WTC11 (cell line): ENCODE data around the gene SULT6B1. TPM values are rescaled to one million over a fixed set of nuclear protein-coding genes. Genes with fewer than 3 reads are reported as not detected.

Experiments used
- ATAC-seq: fragments of 200-7000 bp; cut with Tn5 transposase; 2 replicates; pipeline ENCODE4 v1.10.0; 2021; ENCODE audit warnings: mild to moderate bottlenecking, moderate library complexity
- CTCF ChIA-PET: fragments of 300-600 bp; sonication (Branson Sonifier 250); formaldehyde crosslinking; loops from one replicate; lab custom pipeline; 2021; ENCODE audit warnings: antibody characterized with exemption; lab: Charles Lee
- POLR2A ChIA-PET: fragments of 350-600 bp; sonication (Branson Sonifier 250); formaldehyde crosslinking; loops from one replicate; lab custom pipeline; 2021; ENCODE audit warnings: antibody characterized with exemption; lab: Charles Lee
- DNase-seq: peaks from one replicate; pipeline ENCODE4 v3.0.0; 2021; ENCODE audit warnings: low spot score
- H3K27ac Mint-ChIP-seq: 2 replicates; pipeline ENCODE4 v1.8.0; 2021; ENCODE audit warnings: mixed read lengths
- H3K27me3 Mint-ChIP-seq: 2 replicates; pipeline ENCODE4 v1.8.0; 2021; ENCODE audit warnings: low read depth, mild to moderate bottlenecking, moderate library complexity, mixed read lengths
- H3K36me3 Mint-ChIP-seq: 2 replicates; pipeline ENCODE4 v1.8.0; 2021; ENCODE audit warnings: mixed read lengths
- H3K4me1 Mint-ChIP-seq: 2 replicates; pipeline ENCODE4 v1.8.0; 2022; ENCODE audit warnings: mixed read lengths
- H3K4me3 Mint-ChIP-seq: 2 replicates; pipeline ENCODE4 v1.8.0; 2021; ENCODE audit warnings: mild to moderate bottlenecking, moderate library complexity, mixed read lengths
- H3K9me3 Mint-ChIP-seq: 2 replicates; pipeline ENCODE4 v1.8.0; 2021; ENCODE audit warnings: mixed read lengths
- CBFB ChIP-seq: sonication (generic); formaldehyde crosslinking; IDR thresholded peaks from 2 replicates; pipeline ENCODE4 v1.8.1; 2022; ENCODE audit warnings: mild to moderate bottlenecking, low read depth, missing genetic modification reagents
- CDX4 ChIP-seq: fragments of 250-450 bp; sonication (Bioruptor Pico); IDR thresholded peaks from 2 replicates; pipeline ENCODE4 v1.9.0; 2021; ENCODE audit warnings: moderate library complexity, mild to moderate bottlenecking, inconsistent platforms, borderline replicate concordance
- CREM ChIP-seq: sonication (generic); formaldehyde crosslinking; IDR thresholded peaks from 2 replicates; pipeline ENCODE4 v1.8.1; 2022; ENCODE audit warnings: mild to moderate bottlenecking, missing genetic modification reagents, moderate library complexity
- E2F4 ChIP-seq: sonication (generic); formaldehyde crosslinking; IDR thresholded peaks from 2 replicates; pipeline ENCODE4 v1.8.1; 2022; ENCODE audit warnings: low read depth, mild to moderate bottlenecking, moderate library complexity, missing genetic modification reagents, borderline replicate concordance
- ETV6 ChIP-seq: sonication (generic); formaldehyde crosslinking; IDR thresholded peaks from 2 replicates; pipeline ENCODE4 v1.8.1; 2022; ENCODE audit warnings: mild to moderate bottlenecking, missing genetic modification reagents
- FOXJ3 ChIP-seq: sonication (generic); formaldehyde crosslinking; IDR thresholded peaks from 2 replicates; pipeline ENCODE4 v1.9.0; 2021; ENCODE audit warnings: missing genetic modification reagents, mild to moderate bottlenecking, borderline replicate concordance
- FOXP1 ChIP-seq: sonication (generic); formaldehyde crosslinking; IDR thresholded peaks from 2 replicates; pipeline ENCODE4 v1.8.0; 2022; ENCODE audit warnings: missing genetic modification reagents, mild to moderate bottlenecking, moderate library complexity, borderline replicate concordance
- GABPB1 ChIP-seq: sonication (generic); formaldehyde crosslinking; IDR thresholded peaks from 2 replicates; pipeline ENCODE4 v1.8.1; 2023; ENCODE audit warnings: mild to moderate bottlenecking, missing genetic modification reagents
- IRF2 ChIP-seq: sonication (generic); formaldehyde crosslinking; IDR thresholded peaks from 2 replicates; pipeline ENCODE4 v1.8.0; 2022; ENCODE audit warnings: low read depth, missing genetic modification reagents, borderline replicate concordance
- JUN ChIP-seq: sonication (generic); formaldehyde crosslinking; IDR thresholded peaks from 2 replicates; pipeline ENCODE4 v1.8.0; 2023; ENCODE audit warnings: mild to moderate bottlenecking, missing genetic modification reagents
- MAX ChIP-seq: sonication (generic); formaldehyde crosslinking; IDR thresholded peaks from 2 replicates; pipeline ENCODE4 v1.8.0; 2022; ENCODE audit warnings: mild to moderate bottlenecking, missing genetic modification reagents
- NFATC4 ChIP-seq: fragments of 250-450 bp; sonication (Bioruptor Pico); IDR thresholded peaks from 2 replicates; pipeline ENCODE4 v1.9.0; 2021; ENCODE audit warnings: mild to moderate bottlenecking
- NR3C1 ChIP-seq: sonication (generic); formaldehyde crosslinking; conservative IDR thresholded peaks from 2 replicates; pipeline ENCODE4 v1.8.1; 2023; ENCODE audit warnings: low read depth, mild to moderate bottlenecking, missing genetic modification reagents
- OVOL2 ChIP-seq: fragments of 250-450 bp; sonication (Bioruptor Pico); IDR thresholded peaks from 2 replicates; pipeline ENCODE4 v1.9.0; 2021; ENCODE audit warnings: mild to moderate bottlenecking, borderline replicate concordance
- PRDM15 ChIP-seq: sonication (generic); formaldehyde crosslinking; IDR thresholded peaks from 2 replicates; pipeline ENCODE4 v1.8.0; 2022; ENCODE audit warnings: missing genetic modification reagents
- RELA ChIP-seq: sonication (generic); formaldehyde crosslinking; IDR thresholded peaks from 2 replicates; pipeline ENCODE4 v1.8.1; 2022; ENCODE audit warnings: missing genetic modification reagents, mild to moderate bottlenecking, borderline replicate concordance
- SOX15 ChIP-seq: fragments of 250-450 bp; sonication (Bioruptor Pico); IDR thresholded peaks from 2 replicates; pipeline ENCODE4 v1.9.0; 2021; ENCODE audit warnings: mild to moderate bottlenecking
- TCF7 ChIP-seq: sonication (generic); formaldehyde crosslinking; IDR thresholded peaks from 2 replicates; pipeline ENCODE4 v1.8.0; 2022; ENCODE audit warnings: mild to moderate bottlenecking, low read depth, missing genetic modification reagents, moderate library complexity
- ZBTB21 ChIP-seq: sonication (generic); formaldehyde crosslinking; IDR thresholded peaks from 2 replicates; pipeline ENCODE4 v1.8.1; 2023; ENCODE audit warnings: mild to moderate bottlenecking, missing genetic modification reagents, borderline replicate concordance
- ZNF138 ChIP-seq: sonication (generic); formaldehyde crosslinking; conservative IDR thresholded peaks from 2 replicates; pipeline ENCODE4 v1.8.1; 2022; ENCODE audit warnings: mild to moderate bottlenecking, moderate library complexity, missing genetic modification reagents
- ZNF396 ChIP-seq: fragments of 250-450 bp; sonication (Bioruptor Pico); IDR thresholded peaks from 2 replicates; pipeline ENCODE4 v1.8.0; 2021; ENCODE audit warnings: mild to moderate bottlenecking, moderate library complexity, borderline replicate concordance
- ZNF423 ChIP-seq: fragments of 250-450 bp; sonication (Bioruptor Pico); IDR thresholded peaks from 2 replicates; pipeline ENCODE4 v2.1.2; 2022; ENCODE audit warnings: mild to moderate bottlenecking, moderate library complexity
- total RNA-seq: library from RNA; stranded (reverse); gene quantifications from 3 replicates; pipeline ENCODE4 v1.2.3, GENCODE V29; 2021

The SULT6B1 gene
- total RNA-seq, 1 experiment from 2014 or later, result not detected

GRCh38 chr2:37156857-37157714 lies 31.4 kb downstream of the SULT6B1 start, which contains the start of gene EIF2AK2:
Gene EIF2AK2 (minus strand): TSS chr2:37156980. CDS start chr2:37147806, 9,174 bp downstream.
- TF ChIP-seq TCF7 (CRISPR knock-in tag), result no peak
- TF ChIP-seq ZNF396, result no peak
- no peak for TF ChIP-seq NFATC4 (CRISPR knock-in tag)
- TF ChIP-seq OVOL2 (CRISPR knock-in tag), result no peak
- TF ChIP-seq IRF2 (CRISPR knock-in tag), result no peak
- TF ChIP-seq MAX (CRISPR knock-in tag), result peak; percentile 2; the same call in 1 of the 2 replicates
- no peak for TF ChIP-seq CREM (CRISPR knock-in tag)
- TF ChIP-seq ZNF423 (CRISPR knock-in tag), result no peak
- TF ChIP-seq ZBTB21 (CRISPR knock-in tag), result 0 out of 2 replicates have a peak, but pooled peaks have one; percentile 26
- TF ChIP-seq NR3C1 (CRISPR knock-in tag), result no peak
- TF ChIP-seq ZNF138, result no peak
- no peak for TF ChIP-seq CBFB (CRISPR knock-in tag)
- no peak for TF ChIP-seq GABPB1 (CRISPR knock-in tag)
- TF ChIP-seq FOXP1 (CRISPR knock-in tag), result peak; percentile 48; the same call in 1 of the 2 replicates
- no peak for TF ChIP-seq JUN (CRISPR knock-in tag)
- no peak for TF ChIP-seq SOX15 (CRISPR knock-in tag)
- TF ChIP-seq E2F4 (CRISPR knock-in tag), result no peak
- TF ChIP-seq CDX4 (CRISPR knock-in tag), result no peak
- no peak for TF ChIP-seq FOXJ3
- TF ChIP-seq, all 79 proteins: peak for 3
- DNase-seq, result peak; percentile 87
- Mint-ChIP-seq H3K4me3 (peak within 1 kb of the TSS; percentile 75), H3K27me3 (no peaks in the 10 kb centered on the region), H3K4me1 (peaks cover 32% of the 10 kb centered on the region), H3K9me3 (peaks cover 5% of the 10 kb centered on the region; the same call in 1 of the 2 replicates), H3K36me3 (peaks cover 16% of the 10 kb centered on the region), H3K27ac (peak within 1 kb of the TSS; percentile 89)
- POLR2A ChIA-PET, result no interaction called here
- ATAC-seq, result peak; percentile 94
- CTCF ChIA-PET, result interaction anchor here (0.5 to 1.2 kb wide), 4 partner anchors 11 to 239 kb away, joined by 3 to 6 read pairs (median 4); no protein-coding TSS in a partner anchor

GRCh38 chr2:37156071-37156856 lies 32.2 kb downstream of the SULT6B1 start:
- ATAC-seq, result peak; percentile 36
- ChIA-PET POLR2A (no interaction called here), CTCF (interaction anchor here (1.0 to 1.2 kb wide), 3 partner anchors 12 to 240 kb away, joined by 3 to 6 read pairs (median 3); no protein-coding TSS in a partner anchor)
- Mint-ChIP-seq H3K4me1 (peaks cover 36% of the 10 kb centered on the region), H3K9me3 (peaks cover 5% of the 10 kb centered on the region; the same call in 1 of the 2 replicates), H3K27ac (peak overlapping the region; percentile 89), H3K27me3 (no peaks in the 10 kb centered on the region), H3K36me3 (peaks cover 16% of the 10 kb centered on the region), H3K4me3 (peak overlapping the region; percentile 75)
- DNase-seq, result no peak
- TF ChIP-seq RELA (no peak), PRDM15 (CRISPR knock-in tag) (peak; percentile 55; the same call in 1 of the 2 replicates), ETV6 (CRISPR knock-in tag) (peak; percentile 30; the same call in 1 of the 2 replicates)
